Endothelial cell of umbilical vein (primary cell): ENCODE measurements around the gene ATP6V1G3. TPM values are rescaled to one million over a fixed set of nuclear protein-coding genes. Genes with fewer than 3 reads are reported as not detected.

ENCODE experiments used
- BruUV-seq: library from RNA; stranded (reverse); fragments of 400-500 nt; replicated peaks from 2 replicates; lab custom pipeline; 2021; lab: Mats Ljungman, UMichigan
- CTCF ChIA-PET: fragments of 300-600, 350-600 bp; sonication (Branson Sonifier 250); formaldehyde crosslinking; loops from one replicate; lab custom pipeline; 2021; ENCODE audit warnings: antibody characterized with exemption, inconsistent platforms; lab: Charles Lee
- POLR2A ChIA-PET: fragments of 300-600, 350-600 bp; sonication (Branson Sonifier 250); formaldehyde crosslinking; loops from one replicate; lab custom pipeline; 2021; ENCODE audit warnings: antibody characterized with exemption, inconsistent platforms; lab: Charles Lee
- DNase-seq: peaks from one replicate; pipeline ENCODE4 v3.0.0-alpha.2; 2011; ENCODE audit warnings: low read depth, low spot score
- FAIRE-seq: peaks from 2 replicates; lab custom pipeline; 2011; peaks lifted over from hg19 to GRCh38; lab: Jason Lieb, UNC
- H2AFZ ChIP-seq: 2 replicates; pipeline ENCODE4 v1.6.0; 2012; ENCODE audit warnings: low read depth, low read length, control low read depth, inconsistent platforms
- H3K27ac ChIP-seq: 2 replicates; pipeline ENCODE4 v1.5.1; 2011; ENCODE audit warnings: low read depth, mild to moderate bottlenecking, control low read depth, low read length, moderate library complexity; ENCODE audit not compliant: insufficient read depth
- H3K27me3 ChIP-seq, 2 experiments: 2 replicates each; pipeline versions ENCODE4 v1.6.0 to v1.6.1; 2011; ENCODE audit warnings: low read length in 2 of 2, mixed read lengths in 1 of 2; ENCODE audit not compliant: control insufficient read depth in 2 of 2, insufficient read depth in 2 of 2
- H3K36me3 ChIP-seq, 2 experiments: 2 replicates in 1 of 2; 3 replicates in 1 of 2; pipeline ENCODE4 v1.5.1; 2011; ENCODE audit warnings: low read length in 2 of 2, mild to moderate bottlenecking in 1 of 2, moderate library complexity in 1 of 2; ENCODE audit not compliant: control insufficient read depth in 2 of 2, insufficient read depth in 2 of 2; ENCODE audit errors: extremely low read depth in 1 of 2
- H3K4me1 ChIP-seq: 3 replicates; pipeline ENCODE4 v1.5.1; 2011; ENCODE audit warnings: mild to moderate bottlenecking, low read length; ENCODE audit not compliant: control insufficient read depth, insufficient read depth; ENCODE audit errors: extremely low read depth
- H3K4me2 ChIP-seq: 2 replicates; pipeline ENCODE4 v1.6.1; 2011; ENCODE audit warnings: low read length, control low read depth, mixed read lengths; ENCODE audit not compliant: insufficient read depth
- H3K4me3 ChIP-seq, 3 experiments: fragments of 200-600 bp in 1 of 3; sonication (generic), shearing (Covaris generic) in 1 of 3; replicated peaks in 1 of 3; 2 replicates each; pipeline ENCODE4 v1.5.1; 2011 to 2016; ENCODE audit warnings: control low read depth in 3 of 3, low read length in 3 of 3, mild to moderate bottlenecking in 2 of 3, inconsistent platforms in 1 of 3, low read depth in 1 of 3, moderate library complexity in 1 of 3; ENCODE audit not compliant: insufficient read depth in 1 of 3
- H3K79me2 ChIP-seq: 2 replicates; pipeline ENCODE4 v1.6.0; 2012; ENCODE audit warnings: low read length, inconsistent platforms; ENCODE audit not compliant: control insufficient read depth, insufficient read depth
- H3K9ac ChIP-seq: replicated peaks from 2 replicates; pipeline ENCODE3; 2011; ENCODE audit warnings: low read length, control low read depth; ENCODE audit not compliant: insufficient read depth; ENCODE audit errors: extremely low read depth
- H3K9me1 ChIP-seq: replicated peaks from 3 replicates; pipeline ENCODE4 v1.6.0; 2011; ENCODE audit warnings: mild to moderate bottlenecking, low read length; ENCODE audit not compliant: control insufficient read depth, insufficient read depth; ENCODE audit errors: extremely low read depth
- H3K9me3 ChIP-seq: replicated peaks from 2 replicates; pipeline ENCODE4 v1.5.1; 2012; ENCODE audit warnings: low read length, inconsistent platforms; ENCODE audit not compliant: control insufficient read depth, insufficient read depth
- H4K20me1 ChIP-seq: replicated peaks from 2 replicates; pipeline ENCODE3; 2011; ENCODE audit warnings: mild to moderate bottlenecking, low read length; ENCODE audit not compliant: control insufficient read depth, insufficient read depth; ENCODE audit errors: extremely low read depth
- EZH2 ChIP-seq: IDR thresholded peaks from 2 replicates; pipeline ENCODE4 v1.6.1; 2012; ENCODE audit warnings: borderline replicate concordance, low read depth, mild to moderate bottlenecking, moderate library complexity, low read length, inconsistent platforms; ENCODE audit not compliant: severe bottlenecking
- FOS ChIP-seq: IDR thresholded peaks from 2 replicates; pipeline ENCODE4 v1.6.1; 2011; ENCODE audit warnings: mild to moderate bottlenecking, low read length, moderate library complexity, borderline replicate concordance; ENCODE audit not compliant: insufficient read depth
- GATA2 ChIP-seq: IDR thresholded peaks from 2 replicates; pipeline ENCODE4 v1.7.0; 2011; ENCODE audit warnings: low read depth, mild to moderate bottlenecking, moderate library complexity, mixed read lengths, low read length; ENCODE audit not compliant: insufficient read length, insufficient read depth
- JUN ChIP-seq: IDR thresholded peaks from 2 replicates; pipeline ENCODE4 v1.6.1; 2011; ENCODE audit warnings: borderline replicate concordance, low read depth; ENCODE audit not compliant: insufficient read length, insufficient read depth
- MYC ChIP-seq: IDR thresholded peaks from one replicate; pipeline ENCODE4 v1.6.1; 2011; ENCODE audit warnings: mild to moderate bottlenecking, low read depth, low read length
- POLR2A ChIP-seq: IDR thresholded peaks from 2 replicates; pipeline ENCODE4 v1.6.1; 2012; ENCODE audit warnings: low read depth, mild to moderate bottlenecking, control low read depth, low read length
- POLR2AphosphoS5 ChIP-seq: IDR thresholded peaks from 2 replicates; pipeline ENCODE4 v1.6.1; 2012; ENCODE audit warnings: low read depth, mild to moderate bottlenecking, control low read depth, low read length, moderate library complexity; ENCODE audit not compliant: insufficient read depth
- dilution Hi-C: fragments of 300-500 bp; cut with MboI; formaldehyde crosslinking; loops from one replicate; pipeline ENCODE4 v1.15.0; 2019; ENCODE audit warnings: low sequenced_read_pairs; ENCODE audit not compliant: extremely low pct_ligation_motif_present
- intact Hi-C: fragments of 100-400 bp; cut with micrococcal nuclease; formaldehyde crosslinking; loops from one replicate; pipeline ENCODE4 v1.10.0; 2022
- polyA plus RNA-seq, 4 experiments: library from polyadenylated mRNA; depleted of rRNA in 3 of 4; stranded (reverse) in 3 of 4; unstranded in 1 of 4; fragments of >200 nt; gene quantifications; 2 replicates each; pipeline versions ENCODE4 v1.2.1 to v1.2.3, GENCODE V29; 2011 to 2012; ENCODE audit warnings: missing spikeins in 1 of 4
- total RNA-seq: library from RNA; stranded (reverse); gene quantifications from 2 replicates; pipeline ENCODE4 v1.2.3, GENCODE V29; 2021
- TF ChIP-seq, protein P1 (sequence below): IDR thresholded peaks from 2 replicates; pipeline ENCODE4 v1.6.1; 2011; ENCODE audit not compliant: insufficient read depth, insufficient read length
- TF ChIP-seq, protein P2 (sequence below), 2 donors: IDR thresholded peaks; 1 replicate in 1 of 2; 2 replicates in 1 of 2; pipeline ENCODE4 v1.5.1; 2011; ENCODE audit warnings: low read length in 2 of 2, mild to moderate bottlenecking in 2 of 2, moderate library complexity in 2 of 2, control low read depth in 1 of 2, inconsistent platforms in 1 of 2, low read depth in 1 of 2; ENCODE audit not compliant: insufficient read depth in 1 of 2; ENCODE audit errors: extremely low read depth in 1 of 2

Gene ATP6V1G3
- total and polyA plus RNA-seq, 2 donors (not counting 3 experiments of a cell fraction or from before 2014, with no cell fraction given): not detected

DNA sequence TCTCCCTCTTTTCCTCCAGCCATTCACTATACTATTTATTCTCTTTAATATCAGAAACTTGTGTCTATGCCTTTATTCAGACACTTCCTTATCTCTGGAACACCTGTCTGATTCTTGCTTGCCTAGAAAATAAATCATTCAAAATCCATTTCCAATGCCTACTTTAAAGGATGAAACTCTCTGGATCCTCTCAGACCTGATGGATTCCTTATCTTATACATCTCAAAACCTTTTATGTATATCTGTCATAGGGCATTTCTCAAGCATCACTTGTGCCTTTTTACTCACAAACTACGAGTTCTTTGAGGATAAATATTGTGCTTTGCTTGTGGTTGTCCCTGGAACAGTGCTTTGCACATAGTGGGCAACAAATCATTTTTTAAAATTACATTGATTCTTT, 3.8 kb upstream of the ATP6V1G3 start:
- no peak overlapping the region for H3K4me3 ChIP-seq
- H3K79me2 ChIP-seq: no peaks in the 10 kb centered on the region
- TF ChIP-seq JUN: no peak
- TF ChIP-seq, protein P1, sequence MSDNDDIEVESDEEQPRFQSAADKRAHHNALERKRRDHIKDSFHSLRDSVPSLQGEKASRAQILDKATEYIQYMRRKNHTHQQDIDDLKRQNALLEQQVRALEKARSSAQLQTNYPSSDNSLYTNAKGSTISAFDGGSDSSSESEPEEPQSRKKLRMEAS: no peak
- no peak for TF ChIP-seq POLR2AphosphoS5
- TF ChIP-seq POLR2A: no peak
- TF ChIP-seq, protein P2, sequence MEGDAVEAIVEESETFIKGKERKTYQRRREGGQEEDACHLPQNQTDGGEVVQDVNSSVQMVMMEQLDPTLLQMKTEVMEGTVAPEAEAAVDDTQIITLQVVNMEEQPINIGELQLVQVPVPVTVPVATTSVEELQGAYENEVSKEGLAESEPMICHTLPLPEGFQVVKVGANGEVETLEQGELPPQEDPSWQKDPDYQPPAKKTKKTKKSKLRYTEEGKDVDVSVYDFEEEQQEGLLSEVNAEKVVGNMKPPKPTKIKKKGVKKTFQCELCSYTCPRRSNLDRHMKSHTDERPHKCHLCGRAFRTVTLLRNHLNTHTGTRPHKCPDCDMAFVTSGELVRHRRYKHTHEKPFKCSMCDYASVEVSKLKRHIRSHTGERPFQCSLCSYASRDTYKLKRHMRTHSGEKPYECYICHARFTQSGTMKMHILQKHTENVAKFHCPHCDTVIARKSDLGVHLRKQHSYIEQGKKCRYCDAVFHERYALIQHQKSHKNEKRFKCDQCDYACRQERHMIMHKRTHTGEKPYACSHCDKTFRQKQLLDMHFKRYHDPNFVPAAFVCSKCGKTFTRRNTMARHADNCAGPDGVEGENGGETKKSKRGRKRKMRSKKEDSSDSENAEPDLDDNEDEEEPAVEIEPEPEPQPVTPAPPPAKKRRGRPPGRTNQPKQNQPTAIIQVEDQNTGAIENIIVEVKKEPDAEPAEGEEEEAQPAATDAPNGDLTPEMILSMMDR (IDR thresholded peaks at IDR 0.05; ENCODE audit: extremely low read depth in 1 of 2, insufficient read depth in 1 of 2, low read depth in 1 of 2, low read length in 2 of 2): no peak
- no peak for TF ChIP-seq EZH2
- no peak for TF ChIP-seq GATA2
- no peak for TF ChIP-seq FOS
- TF ChIP-seq MYC: no peak
- no peak overlapping the region for H3K27ac ChIP-seq
- H3K4me1 ChIP-seq: peaks cover 4% of the 10 kb centered on the region
- DNase-seq (no peak), FAIRE-seq (no peak)
- no peaks in the 10 kb centered on the region for H3K9me1 ChIP-seq
- intact Hi-C loops (no loop called here), dilution Hi-C loops (no loop called here)
- ChIA-PET CTCF (interaction anchor here (1.1 kb wide), 1 partner anchor 142 kb away, joined by 3 read pairs; no protein-coding TSS in a partner anchor), POLR2A (no interaction called here)
- no peaks in the 10 kb centered on the region for H3K36me3 ChIP-seq
- no peaks in the 10 kb centered on the region for H4K20me1 ChIP-seq
- no peaks in the 10 kb centered on the region for H3K9me3 ChIP-seq
- no peaks in the 10 kb centered on the region for H3K27me3 ChIP-seq
- BruUV-seq: no TSS peak
- H3K4me2 ChIP-seq: no peak overlapping the region
- H2AFZ ChIP-seq: no peak overlapping the region
- no peak overlapping the region for H3K9ac ChIP-seq
